Transverse colon (tissue), 4 donors: Measurements from ENCODE around the gene HMMR. TPM values are rescaled to one million over a fixed set of nuclear protein-coding genes. Genes with fewer than 3 reads are reported as not detected.

Experiments
- DNase-seq: peaks from one replicate; pipeline ENCODE4 v3.0.0-alpha.2; 2019
- H3K27ac ChIP-seq, 4 donors: fragments of 200-600 bp; sonication (generic); 2 replicates each; pipeline ENCODE4 v1.5.1; 2016 to 2018; ENCODE audit warnings: inconsistent platforms in 4 of 4
- H3K27me3 ChIP-seq: fragments of 200-600 bp; sonication (generic); 2 replicates; pipeline ENCODE4 v1.5.1; 2017; ENCODE audit warnings: inconsistent platforms
- H3K36me3 ChIP-seq, 4 donors: fragments of 200-600 bp; sonication (generic); 2 replicates each; pipeline ENCODE4 v1.5.1; 2017 to 2019; ENCODE audit warnings: inconsistent platforms in 4 of 4
- H3K4me1 ChIP-seq, 4 donors: fragments of 200-600 bp; sonication (generic); 2 replicates each; pipeline ENCODE4 v1.5.1; 2017 to 2020; ENCODE audit warnings: inconsistent platforms in 4 of 4
- H3K4me3 ChIP-seq, 4 donors: fragments of 200-600 bp; sonication (generic); 1 replicate in 1 of 4; 2 replicates in 3 of 4; pipeline versions ENCODE4 v1.5.1 to v1.6.1; 2017 to 2019; ENCODE audit warnings: inconsistent platforms in 4 of 4
- H3K9me3 ChIP-seq, 2 donors: fragments of 200-600 bp; sonication (generic); 2 replicates each; pipeline ENCODE4 v1.5.1; 2017 to 2019; ENCODE audit warnings: inconsistent platforms in 2 of 2
- CTCF ChIP-seq, 5 experiments: fragments of 200-600 bp in 3 of 5; fragments of 450-650 bp in 2 of 5; sonication (generic) in 3 of 5; IDR thresholded peaks; 1 replicate in 2 of 5; 2 replicates in 3 of 5; pipeline ENCODE4 v1.5.1; 2016 to 2017; ENCODE audit warnings: antibody characterized with exemption in 5 of 5, inconsistent platforms in 3 of 5, mild to moderate bottlenecking in 2 of 5, moderate library complexity in 1 of 5
- EP300 ChIP-seq: sonication (generic); formaldehyde crosslinking; IDR thresholded peaks from one replicate; pipeline ENCODE4 v1.6.1; 2017; ENCODE audit warnings: antibody characterized with exemption, low read depth
- POLR2A ChIP-seq: fragments of 450-650 bp; IDR thresholded peaks from one replicate; pipeline ENCODE4 v1.6.1; 2016; ENCODE audit warnings: antibody characterized with exemption, mild to moderate bottlenecking, moderate library complexity
- POLR2AphosphoS5 ChIP-seq, 3 donors: sonication (generic); formaldehyde crosslinking; IDR thresholded peaks; one replicate each; pipeline ENCODE4 v1.6.1; 2016; ENCODE audit warnings: antibody characterized with exemption in 3 of 3
- WGBS, 2 donors: methylation state at CpG; one replicate each; pipeline ENCODE4 v1.1.5; 2018; ENCODE audit warnings: low coverage in 1 of 2; 5-methylcytosine and 5-hydroxymethylcytosine counted together
- in situ Hi-C, 4 donors: fragments of 200-750 bp; cut with MboI; loops; one replicate each; pipeline versions ENCODE4 v1.15.0 to v1.15.1; 2017; ENCODE audit warnings: low sequenced_read_pairs in 3 of 4, low pct_ligation_motif_present in 1 of 4, low pct_unique_long_range_greater_than_20kb in 1 of 4
- intact Hi-C: fragments of 100-400 bp; cut with DNase I; formaldehyde crosslinking; loops from one replicate; pipeline ENCODE4 v1.15.1; 2023; ENCODE audit warnings: low total_unique reads
- total RNA-seq, 4 donors: library from RNA; depleted of rRNA; stranded (reverse); fragments of >200 nt; gene quantifications; one replicate each; pipeline ENCODE4 v1.1.0, GENCODE V29; 2016

HMMR gene
- total RNA-seq, 4 donors from 2014 or later = 1.6 to 5.7 (median 1.9) TPM; not detected in 1

GRCh38 chr5:163437309-163438182 lies 22.9 kb upstream of the HMMR start, which contains the start of gene CCNG1:
TSS of gene CCNG1 (plus strand) at chr5:163437595. CDS start at chr5:163439257, 1,662 bp downstream.
- Histone ChIP-seq H3K36me3 (peaks cover 0 to 16% (median 5%) of the 10 kb centered on the region in 4 donors), H3K27ac (peak within 1 kb of the TSS; percentile 91 to 97 (median 91)), H3K4me1 (peaks cover 16 to 77% (median 44%) of the 10 kb centered on the region in 4 donors), H3K27me3 (no peaks in the 10 kb centered on the region), H3K9me3 (no peaks in the 10 kb centered on the region), H3K4me3 (peak within 1 kb of the TSS; percentile 48 to 90 (median 75))
- TF ChIP-seq EP300 (no peak), CTCF (IDR thresholded peaks at IDR 0.05) (peak in 3 of 5 experiments; percentile 6 to 42 (median 12)), POLR2A (peak; percentile 93), POLR2AphosphoS5 (IDR thresholded peaks at IDR 0.05) (peak; percentile 87 to 95 (median 94))
- peak; percentile 96 for DNase-seq
- in situ Hi-C loops = no loop called here
- intact Hi-C loops = no loop called here
- 0% methylated on average over 4 to 34 of the region's 51 CpGs for WGBS, 2 donors

GRCh38 chr5:163439092-163439425 lies 21.4 kb upstream of the HMMR start:
- Histone ChIP-seq H3K4me1 (peaks cover 16 to 69% (median 37%) of the 10 kb centered on the region in 4 donors), H3K27me3 (no peaks in the 10 kb centered on the region), H3K36me3 (peaks cover 0 to 30% (median 12%) of the 10 kb centered on the region in 4 donors), H3K27ac (peak overlapping the region in 3 of 4 donors; percentile 91 to 97 (median 91)), H3K9me3 (no peaks in the 10 kb centered on the region), H3K4me3 (peak overlapping the region in 3 of 4 donors; percentile 75 to 90 (median 75))
- WGBS, 2 donors = 26% methylated on average over 2 of the region's 2 CpGs; no CpG with 5 or more reads in 1 of the 2 donors
- no peak for TF ChIP-seq CTCF (IDR thresholded peaks at IDR 0.05)
- in situ Hi-C loops (no loop called here), intact Hi-C loops (no loop called here)
- no peak for DNase-seq

GRCh38 chr5:163440954-163441353 lies 19.5 kb upstream of the HMMR start:
- peaks cover 0 to 49% (median 16%) of the 10 kb centered on the region in 4 donors for H3K36me3 ChIP-seq
- in situ Hi-C loops = no loop called here
- 71 to 86% methylated on average over 3 of the region's 3 CpGs for WGBS, 2 donors

More at GRCh38 chr5:163440954-163441353, 19.5 kb upstream of the HMMR start:
- Histone ChIP-seq H3K9me3 (no peaks in the 10 kb centered on the region), H3K27ac (no peak overlapping the region), H3K4me1 (peaks cover 16 to 51% (median 30%) of the 10 kb centered on the region in 4 donors), H3K4me3 (no peak overlapping the region), H3K27me3 (no peaks in the 10 kb centered on the region)
- TF ChIP-seq POLR2AphosphoS5 (IDR thresholded peaks at IDR 0.05) (no peak), EP300 (no peak), CTCF (IDR thresholded peaks at IDR 0.05) (no peak), POLR2A (no peak)
- intact Hi-C loops = no loop called here
- DNase-seq = no peak
